IMR-90 (cell line): ENCODE data around the gene RNPC3. TPM values are rescaled to one million over a fixed set of nuclear protein-coding genes. Genes with fewer than 3 reads are reported as not detected.

Source experiments
- ATAC-seq: fragments of 200-7000 bp; cut with Tn5 transposase; 2 replicates; pipeline ENCODE4 v1.9.1; 2020; ENCODE audit warnings: low read depth, mild to moderate bottlenecking, moderate library complexity
- BruUV-seq: library from RNA; stranded (reverse); fragments of 400-500 nt; replicated peaks from 2 replicates; lab custom pipeline; 2021; lab: Mats Ljungman, UMichigan
- CTCF ChIA-PET: fragments of 300-600 bp; formaldehyde crosslinking; extraction: SDS; loops from one replicate; lab custom pipeline; 2021; ENCODE audit warnings: antibody characterized with exemption; lab: Yijun Ruan, JAX
- POLR2A ChIA-PET: fragments of 300-600 bp; sonication (Branson Sonifier 250); formaldehyde crosslinking; loops from one replicate; lab custom pipeline; 2022; ENCODE audit warnings: antibody characterized with exemption; ENCODE audit not compliant: unreplicated experiment; lab: Charles Lee
- DNase-seq: peaks from one replicate; pipeline ENCODE4 v3.0.0; 2013
- H2AFZ ChIP-seq: replicated peaks from 2 replicates; pipeline ENCODE3; 2013; ENCODE audit warnings: low read length, mild to moderate bottlenecking; ENCODE audit not compliant: poor library complexity
- H2AK5ac ChIP-seq: 2 replicates; pipeline ENCODE4 v1.6.1; 2013; ENCODE audit warnings: low read depth, low read length, inconsistent platforms
- H2AK9ac ChIP-seq: replicated peaks from 2 replicates; pipeline ENCODE3; 2013; ENCODE audit warnings: mild to moderate bottlenecking, low read depth, low read length, moderate library complexity; ENCODE audit not compliant: poor library complexity
- H2BK120ac ChIP-seq: 2 replicates; pipeline ENCODE4 v1.6.1; 2013; ENCODE audit warnings: low read depth, low read length, inconsistent platforms
- H2BK15ac ChIP-seq: 3 replicates; pipeline ENCODE4 v1.6.1; 2013; ENCODE audit warnings: low read depth, low read length, inconsistent platforms
- H2BK20ac ChIP-seq: 2 replicates; pipeline ENCODE4 v1.6.1; 2013; ENCODE audit warnings: low read depth, mild to moderate bottlenecking, inconsistent platforms, low read length, moderate library complexity
- H2BK5ac ChIP-seq: 2 replicates; pipeline ENCODE4 v1.6.1; 2013; ENCODE audit warnings: mild to moderate bottlenecking, low read depth, low read length, inconsistent platforms; ENCODE audit not compliant: poor library complexity, severe bottlenecking
- H3K14ac ChIP-seq: replicated peaks from 2 replicates; pipeline ENCODE4 v1.6.1; 2013; ENCODE audit warnings: low read depth, low read length, inconsistent platforms
- H3K18ac ChIP-seq: 2 replicates; pipeline ENCODE4 v1.6.1; 2013; ENCODE audit warnings: low read depth, low read length, control low read depth
- H3K23ac ChIP-seq: 2 replicates; pipeline ENCODE4 v1.6.1; 2013; ENCODE audit warnings: low read depth, low read length, inconsistent platforms
- H3K27ac ChIP-seq: 2 replicates; pipeline ENCODE4 v1.5.1; 2013; ENCODE audit warnings: mild to moderate bottlenecking, control low read depth, low read length; ENCODE audit not compliant: insufficient read depth
- H3K27me3 ChIP-seq: 2 replicates; pipeline ENCODE4 v1.6.1; 2013; ENCODE audit warnings: low read length; ENCODE audit not compliant: control insufficient read depth, insufficient read depth
- H3K36me3 ChIP-seq: 2 replicates; pipeline ENCODE4 v1.6.1; 2013; ENCODE audit warnings: low read length, mixed read lengths; ENCODE audit not compliant: control insufficient read depth, insufficient read depth
- H3K4ac ChIP-seq: 2 replicates; pipeline ENCODE4 v1.6.1; 2013; ENCODE audit warnings: low read depth, low read length, inconsistent platforms
- H3K4me1 ChIP-seq: 2 replicates; pipeline ENCODE4 v1.6.1; 2013; ENCODE audit warnings: low read length, mixed read lengths; ENCODE audit not compliant: control insufficient read depth, insufficient read depth
- H3K4me2 ChIP-seq: 2 replicates; pipeline ENCODE4 v1.6.1; 2013; ENCODE audit warnings: low read depth, mild to moderate bottlenecking, control low read depth, low read length, moderate library complexity
- H3K4me3 ChIP-seq: 2 replicates; pipeline ENCODE4 v1.5.1; 2013; ENCODE audit warnings: low read depth, mild to moderate bottlenecking, control low read depth, low read length, moderate library complexity; ENCODE audit not compliant: insufficient read depth
- H3K56ac ChIP-seq: 2 replicates; pipeline ENCODE4 v1.6.1; 2013; ENCODE audit warnings: low read length, inconsistent platforms; ENCODE audit not compliant: insufficient read depth; ENCODE audit errors: extremely low read depth
- H3K79me1 ChIP-seq, 2 experiments: 2 replicates each; pipeline ENCODE4 v1.6.1; 2013; ENCODE audit warnings: low read length in 2 of 2, inconsistent platforms in 1 of 2, low read depth in 1 of 2
- H3K9ac ChIP-seq: 2 replicates; pipeline ENCODE4 v1.6.1; 2013; ENCODE audit warnings: low read depth, low read length, control low read depth
- H3K9me1 ChIP-seq: 2 replicates; pipeline ENCODE4 v1.6.1; 2013; ENCODE audit warnings: low read length, inconsistent platforms; ENCODE audit not compliant: insufficient read depth
- H3K9me3 ChIP-seq: 2 replicates; pipeline ENCODE4 v1.6.1; 2013; ENCODE audit warnings: low read length; ENCODE audit not compliant: control insufficient read depth, insufficient read depth
- H4K20me1 ChIP-seq: 2 replicates; pipeline ENCODE4 v1.6.1; 2013; ENCODE audit warnings: low read length, inconsistent platforms; ENCODE audit not compliant: insufficient read depth
- H4K5ac ChIP-seq: 2 replicates; pipeline ENCODE4 v1.6.1; 2013; ENCODE audit warnings: mild to moderate bottlenecking, low read depth, low read length, control low read depth
- H4K8ac ChIP-seq, 2 experiments: 2 replicates each; pipeline ENCODE4 v1.6.1; 2013; ENCODE audit warnings: low read depth in 2 of 2, low read length in 2 of 2, control low read depth in 1 of 2, inconsistent platforms in 1 of 2
- H4K91ac ChIP-seq: 2 replicates; pipeline ENCODE4 v1.6.1; 2013; ENCODE audit warnings: low read depth, low read length, inconsistent platforms; ENCODE audit not compliant: insufficient read depth
- MAFK ChIP-seq: IDR thresholded peaks from 2 replicates; pipeline ENCODE4 v1.6.1; 2012; ENCODE audit warnings: low read depth, low read length, improper control_type of control experiment
- POLR2A ChIP-seq: IDR thresholded peaks from 2 replicates; pipeline ENCODE4 v1.6.1; 2012; ENCODE audit warnings: mild to moderate bottlenecking, low read depth, low read length
- RAD21 ChIP-seq: IDR thresholded peaks from 2 replicates; pipeline ENCODE4 v1.6.1; 2012; ENCODE audit warnings: low read length, improper control_type of control experiment
- SMC3 ChIP-seq: fragments of 150-350 bp; IDR thresholded peaks from 2 replicates; pipeline ENCODE4 v1.6.1; 2016; ENCODE audit warnings: low read depth, mild to moderate bottlenecking, antibody characterized with exemption, low read length, moderate library complexity
- USF2 ChIP-seq: fragments of 150-350 bp; IDR thresholded peaks from 2 replicates; pipeline ENCODE4 v1.6.1; 2017; ENCODE audit warnings: mild to moderate bottlenecking, antibody characterized with exemption, low read length, low read depth
- WGBS, 2 experiments: methylation state at CpG; one replicate each; pipeline versions ENCODE4 v1.1.5 to v1.1.7; 2013; ENCODE audit warnings: missing lambda C conversion rate in 2 of 2; ENCODE audit not compliant: insufficient read length in 1 of 2; ENCODE audit errors: extremely low coverage in 2 of 2; 5-methylcytosine and 5-hydroxymethylcytosine counted together
- dilution Hi-C: fragments of 300-500 bp; cut with HindIII; formaldehyde crosslinking; loops from one replicate; pipeline ENCODE4 v1.14.3; 2018; ENCODE audit warnings: low sequenced_read_pairs; ENCODE audit not compliant: unreplicated experiment
- in situ Hi-C: fragments of 300-500 bp; cut with MboI; formaldehyde crosslinking; loops from 3 replicates; pipeline ENCODE4 v1.14.3; 2019; ENCODE audit warnings: low sequenced_read_pairs, inconsistent platforms, mixed read lengths
- intact Hi-C: fragments of 100-400 bp; cut with micrococcal nuclease; formaldehyde crosslinking; loops from 2 replicates; pipeline ENCODE4 v1.10.0; 2022
- polyA plus RNA-seq, 3 experiments: library from polyadenylated mRNA; depleted of rRNA; stranded (reverse); fragments of >200 nt; gene quantifications; 2 replicates each; pipeline ENCODE4 v1.2.3, GENCODE V29; 2012; ENCODE audit warnings: low replicate concordance in 1 of 3
- total RNA-seq: library from RNA; depleted of rRNA; stranded (reverse); fragments of >200 nt; gene quantifications from 2 replicates; pipeline ENCODE4 v1.2.3, GENCODE V29; 2012

RNPC3 gene
- total and polyA plus RNA-seq, 2 of the 4 experiments (the other 2 are of a cell fraction) = 3.8 to 9.9 TPM

- H3K27me3 ChIP-seq = no peaks in the 10 kb centered on the region
Observed at GRCh38 chr1:103517380-103518047, 8.0 kb upstream of the RNPC3 start.

More at GRCh38 chr1:103517380-103518047, 8.0 kb upstream of the RNPC3 start:
- Histone ChIP-seq H3K27ac (no peak overlapping the region), H3K4me3 (no peak overlapping the region), H2AK5ac (no peak overlapping the region), H4K20me1 (no peaks in the 10 kb centered on the region), H3K14ac (no peak overlapping the region), H4K91ac (no peak overlapping the region), H4K5ac (no peak overlapping the region; the same call in 1 of the 2 replicates), H2AFZ (no peak overlapping the region), H3K4ac (no peak overlapping the region), H3K18ac (no peak overlapping the region), H3K9ac (no peak overlapping the region), H3K56ac (no peak overlapping the region), H3K4me2 (no peak overlapping the region), H3K79me1 (no peaks in the 10 kb centered on the region), H2BK15ac (no peak overlapping the region), H3K36me3 (no peaks in the 10 kb centered on the region), H2AK9ac (no peak overlapping the region), H4K8ac (no peak overlapping the region), H3K4me1 (no peaks in the 10 kb centered on the region), H2BK5ac (no peak overlapping the region), H3K9me1 (no peaks in the 10 kb centered on the region), H2BK120ac (no peak overlapping the region), H2BK20ac (no peak overlapping the region), H3K9me3 (no peaks in the 10 kb centered on the region), H3K23ac (no peak overlapping the region)
- peak; percentile 26 for DNase-seq
- BruUV-seq = no TSS peak
- dilution Hi-C loops (no loop called here), in situ Hi-C loops (no loop called here), intact Hi-C loops (loop anchor here (5.0 kb wide), 3 partner anchors 800 to 1995 kb away; no protein-coding TSS in a partner anchor)
- ATAC-seq = peak; percentile 24; the same call in 1 of the 2 replicates
- CTCF ChIA-PET = interaction anchor here (0.6 kb wide), 1 partner anchor 208 kb away, joined by 3 read pairs; no protein-coding TSS in a partner anchor
- TF ChIP-seq MAFK = no peak
- no peak for TF ChIP-seq USF2
- no peak for TF ChIP-seq POLR2A
- TF ChIP-seq SMC3 = no peak
- TF ChIP-seq RAD21 = no peak
- POLR2A ChIA-PET = no interaction called here
- WGBS, 2 experiments = no CpG with 5 or more reads among the region's 2 CpGs
